Activated CD8-positive, alpha-beta memory T cell treated with anti-CD3 and anti-CD28 coated beads, Interleukin-2, amount 50 U/mL, for 4 hours (primary cell): Measurements from ENCODE around the gene DHDH.

Source experiments
- DNase-seq: peaks from one replicate; pipeline ENCODE4 v3.0.0-alpha.2; 2020

The DHDH gene

DNA sequence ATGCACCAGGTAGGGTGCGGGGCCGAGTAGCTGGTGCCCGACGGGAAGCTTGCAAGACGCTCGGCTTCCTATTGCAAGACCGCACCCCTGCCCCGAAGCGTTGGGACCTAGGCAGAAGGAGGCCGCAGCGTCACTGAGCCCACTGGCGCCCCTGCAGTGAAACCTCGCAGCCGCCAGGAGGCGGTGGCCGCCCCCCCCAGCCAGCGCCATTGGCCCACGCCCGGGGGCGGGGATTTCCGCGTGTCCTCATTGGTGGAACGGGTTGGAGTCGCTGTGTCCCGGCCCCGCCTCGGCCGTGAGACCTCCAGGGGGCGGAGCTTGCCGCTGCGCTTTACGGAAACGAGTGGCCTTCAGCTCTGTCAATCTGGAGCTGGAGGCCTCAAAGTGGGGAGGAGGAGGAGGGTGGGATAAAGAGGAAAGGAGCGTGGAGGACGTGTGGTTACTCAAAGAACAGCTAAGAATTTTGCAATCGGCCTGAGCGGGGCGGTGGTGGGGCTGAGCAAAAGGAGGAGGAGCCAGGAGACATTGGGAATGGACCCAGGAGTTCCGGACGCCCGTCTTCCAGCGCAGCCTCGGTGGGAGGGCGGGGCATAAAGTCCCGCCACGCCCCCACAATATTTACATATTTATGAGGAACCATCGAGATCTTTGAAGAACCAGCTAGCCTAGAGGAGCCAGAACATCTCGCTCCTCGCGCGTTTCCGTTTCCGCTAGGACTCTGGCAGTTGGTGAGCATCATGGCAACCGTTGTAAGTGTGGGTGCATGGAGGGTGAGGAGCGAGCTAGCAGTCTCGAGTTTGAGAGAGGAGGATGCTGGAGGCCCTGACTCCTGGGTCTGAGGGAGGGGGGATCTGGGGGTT, 59.9 kb downstream of the DHDH start, which contains the start of the genes GYS1 and RUVBL2:
Gene GYS1, minus strand, starts transcription at position 135 of the 860 bp plus-strand sequence. CDS start 197 bp downstream, outside the sequence.
Gene RUVBL2, plus strand, starts transcription at position 713 of the 860 bp plus-strand sequence. Its CDS starts 25 bp downstream, at position 738.
- DNase-seq: peak; percentile 99

DNA sequence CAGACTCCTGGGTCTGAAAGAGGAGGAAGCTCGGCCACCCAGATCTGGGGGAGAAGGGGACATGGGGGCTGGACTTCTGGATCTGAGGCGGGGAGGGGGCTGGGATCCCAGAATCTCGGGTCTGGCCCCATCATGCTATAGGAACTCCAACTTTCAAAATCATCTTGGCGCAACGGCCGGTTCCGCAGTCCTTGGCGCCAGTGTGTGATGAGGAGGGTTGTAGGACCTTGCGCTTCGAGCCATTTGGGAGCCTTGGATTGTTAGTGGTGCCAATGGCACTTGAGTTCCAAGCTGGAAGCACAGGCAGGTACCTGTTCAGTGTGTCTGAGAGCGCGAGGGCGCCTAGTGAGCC, 60.5 kb downstream of the DHDH start:
- no peak for DNase-seq
